H1 (cell line): ENCODE results near the gene NMRK1.

Experiments
- EP300 ChIP-seq, 2 experiments: IDR thresholded peaks; 1 replicate in 1 of 2; 2 replicates in 1 of 2; pipeline ENCODE4 v1.6.1; 2011 to 2012; ENCODE audit warnings: low read depth in 2 of 2, low read length in 2 of 2, mild to moderate bottlenecking in 2 of 2, borderline replicate concordance in 1 of 2, inconsistent platforms in 1 of 2, moderate library complexity in 1 of 2
- NRF1 ChIP-seq: IDR thresholded peaks from 2 replicates; pipeline ENCODE4 v1.6.1; 2011; ENCODE audit warnings: mild to moderate bottlenecking, low read depth, low read length, improper control_type of control experiment
- RAD21 ChIP-seq, 2 experiments: IDR thresholded peaks in 1 of 2; conservative IDR thresholded peaks in 1 of 2; 2 replicates each; pipeline ENCODE4 v1.6.1; 2011; ENCODE audit warnings: low read depth in 2 of 2, low read length in 2 of 2, improper control_type of control experiment in 1 of 2, inconsistent platforms in 1 of 2, mild to moderate bottlenecking in 1 of 2, moderate library complexity in 1 of 2
- TF ChIP-seq, protein P1 (sequence below), 3 experiments: IDR thresholded peaks; 1 replicate in 2 of 3; 2 replicates in 1 of 3; pipeline versions ENCODE4 v1.5.1 to v1.6.1; 2011; ENCODE audit warnings: low read length in 3 of 3, mild to moderate bottlenecking in 3 of 3, inconsistent platforms in 2 of 3, low read depth in 1 of 3, moderate library complexity in 1 of 3; ENCODE audit not compliant: insufficient read depth in 1 of 3; ENCODE audit errors: control extremely low read depth in 1 of 3

DNA sequence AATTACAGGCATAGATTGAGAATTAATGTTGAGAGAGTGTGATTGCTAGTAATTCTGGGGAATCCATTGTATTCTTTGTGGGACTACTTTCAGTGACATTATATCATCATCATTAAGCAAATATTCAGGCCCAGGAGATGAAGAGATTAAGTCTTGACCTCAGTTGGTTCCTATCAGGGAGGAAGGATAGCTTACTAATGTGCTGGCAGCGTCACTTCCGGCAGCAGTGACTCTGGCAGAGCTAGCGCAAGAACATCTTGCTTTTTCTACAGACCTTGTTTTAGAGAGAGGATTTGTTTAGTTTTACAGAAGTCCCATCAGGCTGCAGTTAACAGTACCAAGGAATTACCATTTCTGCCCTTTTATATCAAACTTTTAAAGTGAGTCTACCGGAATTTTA, 20.6 kb upstream of the NMRK1 start:
- TF ChIP-seq NRF1 (no peak), EP300 (IDR thresholded peaks at IDR 0.05; ENCODE audit: borderline replicate concordance in 1 of 2, low read depth in 2 of 2, low read length in 2 of 2) (no peak), RAD21 (IDR thresholded peaks at IDR 0.05 in 1 of 2, conservative IDR thresholded peaks at IDR 0.05 in 1 of 2; ENCODE audit: low read depth in 2 of 2, low read length in 2 of 2) (no peak)
- TF ChIP-seq, protein P1, sequence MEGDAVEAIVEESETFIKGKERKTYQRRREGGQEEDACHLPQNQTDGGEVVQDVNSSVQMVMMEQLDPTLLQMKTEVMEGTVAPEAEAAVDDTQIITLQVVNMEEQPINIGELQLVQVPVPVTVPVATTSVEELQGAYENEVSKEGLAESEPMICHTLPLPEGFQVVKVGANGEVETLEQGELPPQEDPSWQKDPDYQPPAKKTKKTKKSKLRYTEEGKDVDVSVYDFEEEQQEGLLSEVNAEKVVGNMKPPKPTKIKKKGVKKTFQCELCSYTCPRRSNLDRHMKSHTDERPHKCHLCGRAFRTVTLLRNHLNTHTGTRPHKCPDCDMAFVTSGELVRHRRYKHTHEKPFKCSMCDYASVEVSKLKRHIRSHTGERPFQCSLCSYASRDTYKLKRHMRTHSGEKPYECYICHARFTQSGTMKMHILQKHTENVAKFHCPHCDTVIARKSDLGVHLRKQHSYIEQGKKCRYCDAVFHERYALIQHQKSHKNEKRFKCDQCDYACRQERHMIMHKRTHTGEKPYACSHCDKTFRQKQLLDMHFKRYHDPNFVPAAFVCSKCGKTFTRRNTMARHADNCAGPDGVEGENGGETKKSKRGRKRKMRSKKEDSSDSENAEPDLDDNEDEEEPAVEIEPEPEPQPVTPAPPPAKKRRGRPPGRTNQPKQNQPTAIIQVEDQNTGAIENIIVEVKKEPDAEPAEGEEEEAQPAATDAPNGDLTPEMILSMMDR (IDR thresholded peaks at IDR 0.05; ENCODE audit: control extremely low read depth in 1 of 3, insufficient read depth in 1 of 3, low read depth in 1 of 3, low read length in 3 of 3): no peak
